ENCODE results near the gene CXCL8. TPM values are rescaled to one million over a fixed set of nuclear protein-coding genes. Genes with fewer than 3 reads are reported as not detected.
A peak's percentile ranks its signal among the peaks of the same experiment; 100 is the strongest.
"Not testable (repeated sequence)": the region's sequence is repeated elsewhere in the genome, so short reads cannot be mapped to it uniquely, and the experiment has no call there.

Gene CXCL8
- 10 to 100 TPM in 2 of 6 donors, 1 to 10 TPM in 2, under 1 TPM in 2; 0.37 to 43.2 (median 2.9) TPM for total RNA-seq
- 10 to 100 TPM in 1 of 2 donors, 1 to 10 TPM in 1; 1.9 to 13.6 TPM for polyA plus RNA-seq

DNA sequence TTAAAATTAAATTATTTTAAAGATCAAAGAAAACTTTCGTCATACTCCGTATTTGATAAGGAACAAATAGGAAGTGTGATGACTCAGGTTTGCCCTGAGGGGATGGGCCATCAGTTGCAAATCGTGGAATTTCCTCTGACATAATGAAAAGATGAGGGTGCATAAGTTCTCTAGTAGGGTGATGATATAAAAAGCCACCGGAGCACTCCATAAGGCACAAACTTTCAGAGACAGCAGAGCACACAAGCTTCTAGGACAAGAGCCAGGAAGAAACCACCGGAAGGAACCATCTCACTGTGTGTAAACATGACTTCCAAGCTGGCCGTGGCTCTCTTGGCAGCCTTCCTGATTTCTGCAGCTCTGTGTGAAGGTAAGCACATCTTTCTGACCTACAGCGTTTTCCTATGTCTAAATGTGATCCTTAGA is at the start of gene CXCL8:
CXCL8 (plus strand) TSS at position 217 of the 426 bp plus-strand sequence; CDS start at position 307, 90 bp downstream.
- Histone ChIP-seq H3K4me3 (peak within 1 kb of the TSS in 1 of 4 donors; percentile 11), H3K27me3 (no peaks in the 10 kb centered on the region), H3K27ac (peak within 1 kb of the TSS in 1 of 4 donors; percentile 9), H3K9me3 (no peaks in the 10 kb centered on the region), H3K4me1 (peaks cover 0 to 12% (median 0%) of the 10 kb centered on the region in 3 donors), H3K36me3 (no peaks in the 10 kb centered on the region)
- no peak for TF ChIP-seq CTCF (IDR thresholded peaks at IDR 0.05)
- peak in 5 of 6 donors; percentile 45 to 76 (median 56) for DNase-seq
- ATAC-seq = peak; percentile 76 to 93 (median 90)
- peak; percentile 5 for FAIRE-seq
- intact Hi-C loops (cut with DNase I) = no loop called here
- 4% methylated on average over 7 of the region's 7 CpGs for WGBS, 2 donors

GRCh38 chr4:73691201-73691600 is 49.2 kb upstream of the CXCL8 start:
- not testable (repeated sequence) for ATAC-seq

GRCh38 chr4:73691759-73692158 is 48.6 kb upstream of the CXCL8 start:
- FAIRE-seq (no peak), ATAC-seq (no peak), DNase-seq (no peak)
- Histone ChIP-seq H3K9me3 (no peaks in the 10 kb centered on the region), H3K4me3 (no peak overlapping the region), H3K27ac (no peak overlapping the region), H3K36me3 (no peaks in the 10 kb centered on the region), H3K4me1 (no peaks in the 10 kb centered on the region), H3K27me3 (no peaks in the 10 kb centered on the region)
- TF ChIP-seq CTCF (IDR thresholded peaks at IDR 0.05) = no peak
- intact Hi-C loops (cut with DNase I) = no loop called here

More at GRCh38 chr4:73691201-73691600, 49.2 kb upstream of the CXCL8 start:
- FAIRE-seq; H3K27me3 ChIP-seq; H3K36me3 ChIP-seq; H3K9me3 ChIP-seq; intact Hi-C loops (cut with DNase I); H3K4me3 ChIP-seq; H3K4me1 ChIP-seq; DNase-seq; H3K27ac ChIP-seq: not testable (repeated sequence)
- 84 to 88% methylated on average over 4 of the region's 4 CpGs for WGBS, 2 donors

- H3K36me3 ChIP-seq = no peaks in the 10 kb centered on the region
- ATAC-seq = no peak
- 35 to 41% methylated on average over 1 of the region's 1 CpG for WGBS, 2 donors
- DNase-seq = no peak
- intact Hi-C loops (cut with DNase I) = no loop called here
- H3K4me1 ChIP-seq = no peaks in the 10 kb centered on the region
- no peak for FAIRE-seq
- no peak overlapping the region for H3K27ac ChIP-seq
- no peak overlapping the region for H3K4me3 ChIP-seq
- no peaks in the 10 kb centered on the region for H3K9me3 ChIP-seq
- H3K27me3 ChIP-seq = no peaks in the 10 kb centered on the region
- TF ChIP-seq CTCF (IDR thresholded peaks at IDR 0.05) = no peak
Observed at GRCh38 chr4:73692254-73692653, 48.1 kb upstream of the CXCL8 start.

GRCh38 chr4:73692701-73693100 is 47.7 kb upstream of the CXCL8 start:
- no peak for DNase-seq
- intact Hi-C loops (cut with DNase I) = no loop called here
- H3K9me3 ChIP-seq = no peaks in the 10 kb centered on the region
- no peak overlapping the region for H3K27ac ChIP-seq
- no peak overlapping the region for H3K4me3 ChIP-seq
- no peak for ATAC-seq
- H3K4me1 ChIP-seq = no peaks in the 10 kb centered on the region
- 25 to 34% methylated on average over 2 of the region's 2 CpGs for WGBS, 2 donors
- no peaks in the 10 kb centered on the region for H3K27me3 ChIP-seq
- H3K36me3 ChIP-seq = no peaks in the 10 kb centered on the region
- no peak for TF ChIP-seq CTCF (IDR thresholded peaks at IDR 0.05)
- FAIRE-seq = no peak

Data from pancreas (tissue), 10 donors.